ENCODE results near the gene NALCN. TPM values are rescaled to one million over a fixed set of nuclear protein-coding genes. Genes with fewer than 3 reads are reported as not detected.
A peak's percentile ranks its signal among the peaks of the same experiment; 100 is the strongest.

Gene NALCN
- total and polyA plus RNA-seq, 2 of the 8 experiments (the other 6 are each of a cell fraction or from before 2014, with no cell fraction given) = 0.26 to 0.54 TPM

DNA sequence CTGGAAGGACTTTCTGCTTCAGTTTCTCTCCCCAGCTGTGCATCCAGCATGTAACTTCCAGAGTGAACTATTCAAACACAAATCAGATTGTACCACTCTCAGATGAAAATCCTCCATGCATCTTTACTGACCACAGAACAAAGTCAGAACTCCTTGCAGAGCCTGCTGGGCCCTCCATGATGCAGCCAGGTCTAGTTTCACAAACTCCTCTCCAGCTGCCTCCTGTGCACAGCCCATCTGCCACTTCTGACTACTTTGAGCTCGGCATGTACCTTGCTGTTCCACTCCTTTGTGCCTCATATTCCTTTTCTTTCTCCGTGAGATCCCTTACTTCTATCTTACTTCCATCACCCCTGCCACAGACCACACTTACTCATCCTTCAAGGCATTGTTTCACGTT is 31.4 kb downstream of the NALCN start:
- no peaks in the 10 kb centered on the region for H3K36me3 ChIP-seq (ENCODE audit: control insufficient read depth in 2 of 4, insufficient read depth in 4 of 4, low read length in 3 of 4)
- no peak overlapping the region for H3K23ac ChIP-seq (ENCODE audit: insufficient read length)
- WGBS, 2 experiments (ENCODE audit: extremely low coverage in 1 of 2, insufficient coverage in 1 of 2, insufficient read length in 1 of 2, insufficient replicate concordance in 2 of 2, low coverage in 1 of 2, low lambda C conversion rate in 2 of 2, missing lambda C conversion rate in 1 of 2) = 87% methylated on average over 3 of the region's 3 CpGs; no CpG with 5 or more reads in 1 of the 2 experiments
- H3K9me3 ChIP-seq (ENCODE audit: insufficient read depth in 2 of 2, low read depth in 1 of 2, low read length in 1 of 2) = no peaks in the 10 kb centered on the region
- H2AFZ ChIP-seq (ENCODE audit: low read length) = 0 out of 2 replicates have a peak overlapping the region, but pooled peaks have one; percentile 18
- H4K91ac ChIP-seq (replicated peaks; ENCODE audit: insufficient read length, low read length) = no peak overlapping the region
- no peak overlapping the region for H3K4me2 ChIP-seq (ENCODE audit: insufficient read depth in 1 of 2, low read depth in 2 of 2, low read length in 2 of 2)
- H3K14ac ChIP-seq (ENCODE audit: insufficient read length) = no peak overlapping the region
- no peak overlapping the region for H4K8ac ChIP-seq (ENCODE audit: extremely low read depth, insufficient read depth, low read length)
- H3K79me2 ChIP-seq (ENCODE audit: control insufficient read depth in 1 of 2, insufficient read depth in 2 of 2, low read length in 2 of 2) = no peaks in the 10 kb centered on the region
- no peak overlapping the region for H2BK15ac ChIP-seq (ENCODE audit: low read length)
- no peak overlapping the region for H2BK120ac ChIP-seq (replicated peaks; ENCODE audit: low read depth, low read length)
- H3K27me3 ChIP-seq (replicated peaks in 1 of 4; ENCODE audit: control insufficient read depth in 3 of 4, extremely low read depth in 1 of 4, insufficient read depth in 3 of 4, low read length in 3 of 4) = no peaks in the 10 kb centered on the region
- DNase-seq (ENCODE audit: low read depth in 1 of 2, low spot score in 2 of 2) = no peak
- no peak for FAIRE-seq
- H3K56ac ChIP-seq (replicated peaks; ENCODE audit: insufficient read length, low read depth, low read length) = no peak overlapping the region
- H3K4me1 ChIP-seq (replicated peaks in 1 of 4; ENCODE audit: control insufficient read depth in 3 of 4, insufficient read depth in 4 of 4, low read length in 3 of 4) = peaks cover 0 to 5% (median 0%) of the 10 kb centered on the region in 4 experiments; a peak in 1 of 7 replicates
- ChIA-PET CTCF (ENCODE audit: partially characterized antibody) (interaction anchor here (1.1 kb wide), 1 partner anchor 230 kb away, joined by 3 read pairs; no protein-coding TSS in a partner anchor), POLR2A (ENCODE audit: partially characterized antibody) (no interaction called here)
- TF ChIP-seq YY1 (IDR thresholded peaks at IDR 0.05; ENCODE audit: low read depth, low read length) (no peak), SP4 (IDR thresholded peaks at IDR 0.05; ENCODE audit: low read length) (no peak), JUND (IDR thresholded peaks at IDR 0.05; ENCODE audit: low read length) (no peak), TEAD4 (IDR thresholded peaks at IDR 0.05; ENCODE audit: low read depth, low read length) (no peak), FOSL1 (IDR thresholded peaks at IDR 0.05; ENCODE audit: insufficient read depth, low read depth, low read length) (no peak), RBBP5 (IDR thresholded peaks at IDR 0.05; ENCODE audit: borderline replicate concordance, low read depth, low read length) (no peak), POLR2A (IDR thresholded peaks at IDR 0.05; ENCODE audit: control extremely low read depth in 1 of 2, low read depth in 2 of 2, low read length in 2 of 2) (no peak), SIRT6 (IDR thresholded peaks at IDR 0.05; ENCODE audit: low read length) (no peak)
- no peak overlapping the region for H2AK5ac ChIP-seq (ENCODE audit: low read depth, low read length)
- no peak overlapping the region for H2BK5ac ChIP-seq (ENCODE audit: low read depth, low read length)
- no peak overlapping the region for H2BK12ac ChIP-seq (ENCODE audit: low read depth, low read length)
- H3K4me3 ChIP-seq (ENCODE audit: extremely low read depth in 1 of 4, insufficient read depth in 2 of 4, low read depth in 3 of 4, low read length in 4 of 4) = no peak overlapping the region
- no peaks in the 10 kb centered on the region; the same call in 1 of the 2 replicates for H3K23me2 ChIP-seq (ENCODE audit: low read depth, low read length)
- no peak overlapping the region for H3K18ac ChIP-seq (ENCODE audit: extremely low read depth, low read length)
- H3K4ac ChIP-seq (replicated peaks; ENCODE audit: insufficient read length, low read depth, low read length) = no peak overlapping the region
- H3K79me1 ChIP-seq (ENCODE audit: low read depth, low read length) = no peaks in the 10 kb centered on the region
- H4K5ac ChIP-seq (ENCODE audit: insufficient read length, low read depth, low read length) = no peak overlapping the region
- no peaks in the 10 kb centered on the region for H4K20me1 ChIP-seq (replicated peaks in 1 of 2; ENCODE audit: control insufficient read depth in 1 of 2, insufficient read depth in 2 of 2, low read length in 2 of 2)
- no peak overlapping the region for H3K27ac ChIP-seq (ENCODE audit: low read depth, low read length)
- H3K9ac ChIP-seq (replicated peaks in 1 of 4; ENCODE audit: extremely low read depth in 1 of 4, low read depth in 3 of 4, low read length in 3 of 4) = no peak overlapping the region
- H2BK20ac ChIP-seq (ENCODE audit: low read length) = no peak overlapping the region

Data from H1 (cell line).